Cardiac fibroblast (primary cell): ENCODE measurements around the gene MAP3K5.

ENCODE experiments used
- DNase-seq, 2 donors: peaks; one replicate each; pipeline versions ENCODE4 v3.0.0 to v3.0.0-alpha.2; 2010; ENCODE audit warnings: low read depth in 2 of 2
- H3K4me3 ChIP-seq, 2 donors: replicated peaks in 1 of 2; 1 replicate in 1 of 2; 2 replicates in 1 of 2; pipeline ENCODE4 v1.5.1; 2011; ENCODE audit warnings: low read depth in 2 of 2, low read length in 2 of 2, mild to moderate bottlenecking in 2 of 2, moderate library complexity in 1 of 2
- CTCF ChIP-seq: IDR thresholded peaks from one replicate; pipeline ENCODE4 v1.5.1; 2011; ENCODE audit warnings: low read depth, mild to moderate bottlenecking, low read length, inconsistent platforms

Gene MAP3K5

GRCh38 chr6:136600818-136601217 is 191.5 kb downstream of the MAP3K5 start:
- no peak for TF ChIP-seq CTCF
- no peak for DNase-seq
- no peak overlapping the region for H3K4me3 ChIP-seq

GRCh38 chr6:136599329-136600011 is 192.8 kb downstream of the MAP3K5 start:
- peak in 1 of 2 donors; percentile 23 for DNase-seq
- TF ChIP-seq CTCF: no peak
- H3K4me3 ChIP-seq: no peak overlapping the region

- no peak for TF ChIP-seq CTCF
- H3K4me3 ChIP-seq: no peak overlapping the region
- no peak for DNase-seq
Measured at GRCh38 chr6:136598048-136598447, 194.2 kb downstream of the MAP3K5 start.

- no peak overlapping the region for H3K4me3 ChIP-seq
- DNase-seq: no peak
- no peak for TF ChIP-seq CTCF
Measured at GRCh38 chr6:136594671-136595070, 197.6 kb downstream of the MAP3K5 start.

GRCh38 chr6:136593748-136594490 is 198.4 kb downstream of the MAP3K5 start:
- DNase-seq: peak; percentile 97 to 100
- TF ChIP-seq CTCF: no peak
- H3K4me3 ChIP-seq: no peak overlapping the region

- DNase-seq: peak; percentile 47 to 89
- TF ChIP-seq CTCF: no peak
- H3K4me3 ChIP-seq: no peak overlapping the region
Measured at GRCh38 chr6:136592930-136593673, 199.2 kb downstream of the MAP3K5 start.
